ENCODE data around the gene IQCH.
"Not testable (repeated sequence)": the region's sequence is repeated elsewhere in the genome, so short reads cannot be mapped to it uniquely, and the experiment has no call there.

The IQCH gene

DNA sequence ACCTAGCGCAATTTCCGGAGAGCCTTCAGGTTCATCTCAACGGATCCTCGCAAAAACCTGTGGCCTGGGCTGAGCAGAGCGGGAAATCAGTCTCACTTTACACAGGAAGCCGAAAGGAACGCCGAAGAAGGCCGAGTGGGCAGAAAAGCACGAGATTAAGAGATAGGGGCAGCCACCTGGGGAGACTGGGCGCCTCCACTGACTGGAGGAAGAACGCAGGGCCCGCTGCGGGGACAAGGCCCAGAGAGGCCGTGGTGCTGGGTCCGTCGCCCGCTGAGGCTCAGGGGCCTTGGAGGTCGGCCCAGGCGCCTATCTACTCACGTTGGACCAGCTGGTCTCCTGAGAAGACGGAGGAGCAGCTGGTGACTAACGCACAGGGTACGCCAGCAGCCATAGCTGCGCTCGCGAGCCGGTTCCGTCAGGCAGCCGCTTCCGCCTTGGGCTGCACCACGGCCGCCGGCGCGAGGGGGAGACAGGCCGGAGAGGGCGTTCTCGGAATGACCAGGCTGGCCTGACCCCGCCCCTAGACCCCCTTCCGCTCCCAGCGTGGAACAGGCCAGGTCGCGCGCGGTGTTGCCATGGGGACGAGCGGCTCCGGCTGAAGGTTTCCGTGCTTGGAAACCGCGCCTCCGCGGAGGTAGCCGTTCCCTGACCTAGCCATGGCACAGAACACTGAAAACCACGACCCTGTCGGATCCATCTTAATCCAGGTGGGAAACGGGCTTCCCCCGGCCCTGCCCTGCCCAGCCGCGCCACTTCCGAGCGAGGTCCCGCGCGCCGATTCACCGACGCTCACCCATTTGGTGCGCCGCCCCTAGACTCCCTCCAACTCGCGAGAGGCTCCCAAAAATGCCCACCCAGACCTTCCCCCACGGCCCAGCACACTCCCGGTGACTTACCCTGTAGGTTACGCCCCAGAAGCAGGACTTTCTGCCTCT, at the start of gene IQCH, which contains the start of gene AAGAB:
Gene IQCH (plus strand): TSS at position 549 of the 938 bp plus-strand sequence. CDS start 111 bp downstream, at position 660.
Gene AAGAB (minus strand): TSS at position 424 of the 938 bp plus-strand sequence. CDS start 30 bp downstream, at position 394.
- no peak for FAIRE-seq

- no peak for FAIRE-seq
Measured at GRCh38 chr15:67207555-67208207, 46.9 kb upstream of the IQCH start.

- no peak for FAIRE-seq
Measured at GRCh38 chr15:67208396-67208795, 46.2 kb upstream of the IQCH start.

GRCh38 chr15:67210555-67211168, 43.9 kb upstream of the IQCH start:
- no peak for FAIRE-seq

DNA sequence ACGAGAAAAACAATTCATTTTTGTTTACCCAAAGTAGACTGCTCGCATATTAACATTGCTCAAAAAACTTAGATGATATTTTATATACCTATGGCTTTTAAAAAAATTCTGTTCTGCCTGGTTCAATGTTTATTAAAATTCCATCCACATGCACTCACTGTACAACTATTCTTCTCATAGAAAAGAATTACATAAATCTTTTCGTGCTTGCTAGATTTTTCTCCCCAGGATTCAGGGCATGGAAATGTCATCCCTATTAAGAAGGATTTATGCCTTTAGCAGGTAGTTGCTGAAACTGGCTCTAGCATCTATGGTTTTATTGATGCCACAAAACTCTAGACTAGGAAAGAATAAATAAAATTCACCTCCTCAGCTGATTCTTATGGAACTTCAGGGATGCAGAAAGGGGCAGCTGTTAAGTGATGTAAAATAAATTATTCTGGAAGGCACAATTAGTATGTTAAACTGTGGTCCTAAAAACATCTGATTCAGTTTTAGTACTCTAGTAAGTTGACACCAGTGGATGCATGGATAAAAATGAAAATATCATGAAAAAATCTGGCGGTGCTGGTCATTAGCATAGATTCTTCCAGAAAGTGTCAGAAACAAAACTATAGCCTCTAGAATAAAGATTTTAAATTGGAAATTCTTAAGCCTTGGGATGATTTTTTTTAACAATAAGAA, 41.8 kb upstream of the IQCH start:
- no peak for FAIRE-seq

- FAIRE-seq: no peak
Measured at GRCh38 chr15:67215102-67215501, 39.5 kb upstream of the IQCH start.

DNA sequence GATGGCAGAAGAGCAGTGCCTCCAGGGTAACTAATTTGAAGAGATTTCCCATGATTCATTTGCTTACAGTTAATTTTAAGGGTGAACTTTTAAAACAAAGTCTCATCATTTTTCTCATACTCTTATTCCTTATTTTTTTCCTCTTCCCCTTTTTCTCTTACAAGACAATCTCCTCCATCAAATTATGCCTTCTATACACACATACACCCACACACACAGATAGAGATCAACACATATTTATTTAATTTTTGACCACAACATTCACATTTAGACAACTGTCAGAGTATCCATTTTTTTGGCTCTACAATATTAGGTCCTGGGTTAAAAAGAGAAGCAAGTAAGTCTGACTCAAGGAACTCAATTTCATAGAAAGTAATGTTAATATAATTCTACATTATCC, 37.7 kb upstream of the IQCH start:
- no peak for FAIRE-seq

- FAIRE-seq: no peak
Measured at GRCh38 chr15:67218428-67218827, 36.2 kb upstream of the IQCH start.

- no peak for FAIRE-seq
Measured at GRCh38 chr15:67219288-67219687, 35.3 kb upstream of the IQCH start.

- FAIRE-seq: peak; percentile 41
Measured at GRCh38 chr15:67224889-67225288, 29.7 kb upstream of the IQCH start.

GRCh38 chr15:67225336-67225735, 29.2 kb upstream of the IQCH start:
- peak; percentile 43 for FAIRE-seq

GRCh38 chr15:67227431-67227830, 27.2 kb upstream of the IQCH start:
- FAIRE-seq: no peak

DNA sequence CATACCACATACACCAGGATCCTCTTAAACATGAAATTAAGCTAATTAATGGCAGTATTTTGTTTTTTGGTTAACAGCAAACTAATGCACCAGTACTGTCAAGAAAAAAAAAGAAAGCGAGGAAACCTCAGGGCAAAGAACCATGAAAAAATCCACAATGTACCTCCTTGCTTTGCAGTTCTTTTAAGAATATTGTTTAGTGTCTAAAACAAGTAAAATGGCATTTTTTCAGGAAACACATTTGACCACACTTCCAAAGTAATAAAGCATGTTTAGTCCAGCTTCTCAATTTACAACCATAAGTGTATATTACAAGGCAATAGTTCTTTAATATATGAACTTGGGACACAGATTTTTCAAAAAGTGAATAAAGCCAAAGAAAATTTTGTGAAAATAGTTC, 26.7 kb upstream of the IQCH start:
- no peak for FAIRE-seq

GRCh38 chr15:67228286-67228685, 26.3 kb upstream of the IQCH start:
- no peak for FAIRE-seq

- FAIRE-seq: no peak
Measured at GRCh38 chr15:67230504-67230903, 24.1 kb upstream of the IQCH start.

GRCh38 chr15:67232591-67232990, 22.0 kb upstream of the IQCH start:
- no peak for FAIRE-seq

DNA sequence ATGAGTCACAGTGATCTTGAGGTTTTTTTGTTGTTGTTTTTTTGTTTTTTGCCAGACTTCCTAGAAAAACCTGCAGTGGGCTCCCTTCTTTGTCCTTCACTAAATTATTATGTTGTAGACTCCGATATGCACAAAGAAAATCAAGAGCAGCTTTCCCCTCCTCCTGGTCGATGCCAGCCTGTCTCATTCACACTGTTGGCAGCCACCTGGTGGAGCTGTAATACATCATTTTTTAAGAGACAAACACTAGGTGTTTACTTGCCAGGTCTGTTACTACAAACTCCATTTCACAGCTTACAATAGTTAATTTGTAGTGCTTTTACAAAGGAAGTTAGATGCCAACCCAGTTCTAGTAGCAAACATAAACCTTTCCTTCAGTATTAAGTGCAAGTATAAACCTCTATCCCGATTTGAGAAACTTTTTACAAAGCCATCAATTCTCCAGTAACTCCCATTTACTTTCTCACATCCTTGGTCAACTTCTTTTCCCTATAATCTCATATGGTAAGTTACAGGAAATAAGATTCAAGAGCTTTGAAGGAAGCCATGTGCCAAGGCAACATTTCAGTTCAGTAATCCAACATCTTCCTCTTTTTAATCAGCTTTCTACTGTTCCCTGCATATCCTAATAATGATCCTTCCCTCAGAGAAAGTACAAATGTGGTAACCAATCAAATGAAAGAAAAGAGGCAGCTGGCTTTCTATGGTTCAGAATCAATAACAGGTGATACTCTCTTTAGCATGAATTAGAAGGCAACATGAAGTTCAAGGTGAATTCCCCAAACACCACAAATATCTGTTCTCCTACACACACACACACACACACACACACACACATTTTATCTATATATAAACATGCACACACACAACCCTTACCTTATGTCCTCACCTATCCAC, 14.1 kb upstream of the IQCH start:
- no peak for FAIRE-seq

- FAIRE-seq: no peak
Measured at GRCh38 chr15:67241132-67241855, 13.3 kb upstream of the IQCH start.

- no peak for FAIRE-seq
Measured at GRCh38 chr15:67242708-67243111, 11.9 kb upstream of the IQCH start.

DNA sequence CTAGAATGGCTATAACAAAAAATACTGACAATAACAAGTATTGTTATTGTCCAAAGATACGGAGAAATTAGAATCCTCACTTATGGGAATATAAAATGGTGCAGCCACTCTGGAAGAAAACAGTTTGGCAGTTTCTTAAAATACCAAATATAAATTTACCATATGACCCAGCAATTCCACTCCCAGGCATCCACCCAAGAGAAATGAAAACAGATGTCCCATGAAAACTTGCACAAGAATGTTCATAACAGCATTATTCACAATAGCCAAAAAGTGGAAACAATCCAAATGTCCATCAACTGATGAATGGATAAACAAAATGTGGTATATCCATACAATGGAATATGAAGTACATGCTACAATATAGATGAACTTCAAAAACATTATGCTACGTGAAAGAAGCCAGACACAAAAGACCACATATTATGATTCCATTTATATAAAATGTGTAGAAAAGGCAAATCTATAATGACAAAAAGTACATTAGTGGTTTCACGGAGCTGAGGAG, 9.6 kb upstream of the IQCH start:
- no peak for FAIRE-seq

DNA sequence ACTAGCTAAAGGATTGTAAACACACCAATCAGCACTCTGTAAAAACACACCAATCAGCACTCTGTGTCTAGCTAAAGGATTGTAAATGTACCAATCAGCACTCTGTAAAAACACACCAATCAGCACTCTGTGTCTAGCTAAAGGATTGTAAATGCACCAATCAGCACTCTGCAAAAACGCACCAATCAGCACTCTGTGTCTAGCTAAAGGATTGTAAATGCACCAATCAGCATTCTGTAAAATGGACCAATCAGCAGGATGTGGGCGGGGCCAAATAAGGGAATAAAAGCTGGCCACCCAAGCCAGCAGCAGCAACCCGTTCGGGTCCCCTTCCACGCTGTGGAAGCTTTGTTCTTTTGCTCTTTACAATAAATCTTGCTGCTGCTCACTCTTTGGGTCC, 8.0 kb upstream of the IQCH start:
- not testable (repeated sequence) for FAIRE-seq

All from colon (tissue), 2 donors.